Measurements from ENCODE around the gene CNN3. TPM values are rescaled to one million over a fixed set of nuclear protein-coding genes. Genes with fewer than 3 reads are reported as not detected.
"Not testable (repeated sequence)": the region's sequence is repeated elsewhere in the genome, so short reads cannot be mapped to it uniquely, and the experiment has no call there.

CNN3 gene
- total and polyA plus RNA-seq, 9 donors: 294 to 507 (median 369) TPM

- H3K27ac ChIP-seq (ENCODE audit: low read length): no peak overlapping the region
- no CpG with 5 or more reads among the region's 5 CpGs for WGBS (ENCODE audit: insufficient coverage)
- DNase-seq: no peak
- peaks cover 9% of the 10 kb centered on the region for H3K4me1 ChIP-seq (ENCODE audit: control insufficient read depth, insufficient read depth, low read length)
- no peak overlapping the region for H3K4me3 ChIP-seq (ENCODE audit: low read length)
- no peaks in the 10 kb centered on the region for H3K9me3 ChIP-seq (replicated peaks; ENCODE audit: control insufficient read depth, low read depth, low read length)
- H3K36me3 ChIP-seq (ENCODE audit: control insufficient read depth, insufficient read depth, low read length): no peaks in the 10 kb centered on the region
- no peaks in the 10 kb centered on the region for H3K27me3 ChIP-seq (ENCODE audit: control insufficient read depth, insufficient read depth, low read length)
Observed at GRCh38 chr1:94952539-94952938, 25.6 kb upstream of the CNN3 start.

GRCh38 chr1:94951509-94952208 is 24.7 kb upstream of the CNN3 start:
- Histone ChIP-seq H3K27ac (ENCODE audit: low read length) (no peak overlapping the region), H3K9me3 (replicated peaks; ENCODE audit: control insufficient read depth, low read depth, low read length) (no peaks in the 10 kb centered on the region), H3K4me3 (ENCODE audit: low read length) (no peak overlapping the region), H3K4me1 (ENCODE audit: control insufficient read depth, insufficient read depth, low read length) (peaks cover 11% of the 10 kb centered on the region), H3K27me3 (ENCODE audit: control insufficient read depth, insufficient read depth, low read length) (no peaks in the 10 kb centered on the region), H3K36me3 (ENCODE audit: control insufficient read depth, insufficient read depth, low read length) (no peaks in the 10 kb centered on the region)
- DNase-seq: peak; percentile 59
- 37% methylated on average over 4 of the region's 5 CpGs for WGBS (ENCODE audit: insufficient coverage)

GRCh38 chr1:94951046-94951445 is 24.1 kb upstream of the CNN3 start:
- no peak for DNase-seq
- peaks cover 13% of the 10 kb centered on the region for H3K4me1 ChIP-seq (ENCODE audit: control insufficient read depth, insufficient read depth, low read length)
- no peak overlapping the region for H3K4me3 ChIP-seq (ENCODE audit: low read length)
- no peaks in the 10 kb centered on the region for H3K27me3 ChIP-seq (ENCODE audit: control insufficient read depth, insufficient read depth, low read length)
- WGBS (ENCODE audit: insufficient coverage): 40% methylated on average over 1 of the region's 2 CpGs
- H3K36me3 ChIP-seq (ENCODE audit: control insufficient read depth, insufficient read depth, low read length): no peaks in the 10 kb centered on the region
- H3K9me3 ChIP-seq (replicated peaks; ENCODE audit: control insufficient read depth, low read depth, low read length): no peaks in the 10 kb centered on the region
- no peak overlapping the region for H3K27ac ChIP-seq (ENCODE audit: low read length)

- Histone ChIP-seq H3K36me3 (ENCODE audit: control insufficient read depth, insufficient read depth, low read length) (no peaks in the 10 kb centered on the region), H3K27ac (ENCODE audit: low read length) (no peak overlapping the region), H3K9me3 (replicated peaks; ENCODE audit: control insufficient read depth, low read depth, low read length) (no peaks in the 10 kb centered on the region), H3K4me1 (ENCODE audit: control insufficient read depth, insufficient read depth, low read length) (peaks cover 8% of the 10 kb centered on the region), H3K4me3 (ENCODE audit: low read length) (no peak overlapping the region), H3K27me3 (ENCODE audit: control insufficient read depth, insufficient read depth, low read length) (no peaks in the 10 kb centered on the region)
- DNase-seq: no peak
- WGBS (ENCODE audit: insufficient coverage): 77% methylated on average over 2 of the region's 4 CpGs
Observed at GRCh38 chr1:94949681-94950661, 23.1 kb upstream of the CNN3 start.

GRCh38 chr1:94947437-94947836 is 20.5 kb upstream of the CNN3 start:
- Histone ChIP-seq H3K27me3 (ENCODE audit: control insufficient read depth, insufficient read depth, low read length) (no peaks in the 10 kb centered on the region), H3K27ac (ENCODE audit: low read length) (peak overlapping the region; percentile 75), H3K36me3 (ENCODE audit: control insufficient read depth, insufficient read depth, low read length) (no peaks in the 10 kb centered on the region), H3K9me3 (replicated peaks; ENCODE audit: control insufficient read depth, low read depth, low read length) (no peaks in the 10 kb centered on the region), H3K4me3 (ENCODE audit: low read length) (no peak overlapping the region), H3K4me1 (ENCODE audit: control insufficient read depth, insufficient read depth, low read length) (peaks cover 5% of the 10 kb centered on the region)
- peak; percentile 86 for DNase-seq
- no CpG with 5 or more reads among the region's 1 CpG for WGBS (ENCODE audit: insufficient coverage)

- H3K27me3 ChIP-seq (ENCODE audit: control insufficient read depth, insufficient read depth, low read length): no peaks in the 10 kb centered on the region
- H3K36me3 ChIP-seq (ENCODE audit: control insufficient read depth, insufficient read depth, low read length): no peaks in the 10 kb centered on the region
- DNase-seq: peak; percentile 82
- WGBS (ENCODE audit: insufficient coverage): 0% methylated on average over 1 of the region's 3 CpGs
- peaks cover 5% of the 10 kb centered on the region for H3K4me1 ChIP-seq (ENCODE audit: control insufficient read depth, insufficient read depth, low read length)
- peak overlapping the region; percentile 75 for H3K27ac ChIP-seq (ENCODE audit: low read length)
- H3K9me3 ChIP-seq (replicated peaks; ENCODE audit: control insufficient read depth, low read depth, low read length): no peaks in the 10 kb centered on the region
- H3K4me3 ChIP-seq (ENCODE audit: low read length): no peak overlapping the region
Observed at GRCh38 chr1:94946886-94947285, 20.0 kb upstream of the CNN3 start.

- Histone ChIP-seq H3K4me3 (ENCODE audit: low read length) (no peak overlapping the region), H3K27me3 (ENCODE audit: control insufficient read depth, insufficient read depth, low read length) (no peaks in the 10 kb centered on the region), H3K4me1 (ENCODE audit: control insufficient read depth, insufficient read depth, low read length) (peaks cover 11% of the 10 kb centered on the region), H3K36me3 (ENCODE audit: control insufficient read depth, insufficient read depth, low read length) (no peaks in the 10 kb centered on the region), H3K9me3 (replicated peaks; ENCODE audit: control insufficient read depth, low read depth, low read length) (no peaks in the 10 kb centered on the region), H3K27ac (ENCODE audit: low read length) (no peak overlapping the region)
- 75% methylated on average over 6 of the region's 8 CpGs for WGBS (ENCODE audit: insufficient coverage)
- no peak for DNase-seq
Observed at GRCh38 chr1:94942171-94943128, 15.5 kb upstream of the CNN3 start.

GRCh38 chr1:94941480-94941879 is 14.6 kb upstream of the CNN3 start:
- not testable (repeated sequence) for H3K4me1 ChIP-seq (ENCODE audit: control insufficient read depth, insufficient read depth, low read length); H3K27me3 ChIP-seq (ENCODE audit: control insufficient read depth, insufficient read depth, low read length); H3K9me3 ChIP-seq (replicated peaks; ENCODE audit: control insufficient read depth, low read depth, low read length); DNase-seq; H3K27ac ChIP-seq (ENCODE audit: low read length); H3K36me3 ChIP-seq (ENCODE audit: control insufficient read depth, insufficient read depth, low read length); H3K4me3 ChIP-seq (ENCODE audit: low read length)
- no CpG with 5 or more reads among the region's 1 CpG for WGBS (ENCODE audit: insufficient coverage)

GRCh38 chr1:94940738-94941137 is 13.8 kb upstream of the CNN3 start:
- no peak overlapping the region for H3K27ac ChIP-seq (ENCODE audit: low read length)
- H3K36me3 ChIP-seq (ENCODE audit: control insufficient read depth, insufficient read depth, low read length): no peaks in the 10 kb centered on the region
- no peaks in the 10 kb centered on the region for H3K9me3 ChIP-seq (replicated peaks; ENCODE audit: control insufficient read depth, low read depth, low read length)
- no peak overlapping the region for H3K4me3 ChIP-seq (ENCODE audit: low read length)
- H3K27me3 ChIP-seq (ENCODE audit: control insufficient read depth, insufficient read depth, low read length): no peaks in the 10 kb centered on the region
- 100% methylated on average over 3 of the region's 3 CpGs for WGBS (ENCODE audit: insufficient coverage)
- peaks cover 6% of the 10 kb centered on the region for H3K4me1 ChIP-seq (ENCODE audit: control insufficient read depth, insufficient read depth, low read length)
- DNase-seq: no peak
